H1 (cell line): Measurements from ENCODE around the gene RAB25.

ENCODE experiments used
- CTCF ChIP-seq, 3 experiments: IDR thresholded peaks; 1 replicate in 2 of 3; 2 replicates in 1 of 3; pipeline versions ENCODE4 v1.5.1 to v1.6.1; 2011; ENCODE audit warnings: low read length in 3 of 3, mild to moderate bottlenecking in 3 of 3, inconsistent platforms in 2 of 3, low read depth in 1 of 3, moderate library complexity in 1 of 3; ENCODE audit not compliant: insufficient read depth in 1 of 3; ENCODE audit errors: control extremely low read depth in 1 of 3
- ZNF274 ChIP-seq: IDR thresholded peaks from 2 replicates; pipeline ENCODE4 v1.7.0; 2012; ENCODE audit warnings: low read length, borderline replicate concordance; ENCODE audit errors: extremely low read depth

- no peak for TF ChIP-seq ZNF274
- no peak for TF ChIP-seq CTCF (IDR thresholded peaks at IDR 0.05; ENCODE audit: control extremely low read depth in 1 of 3, insufficient read depth in 1 of 3, low read depth in 1 of 3, low read length in 3 of 3)
Observed at GRCh38 chr1:156021093-156021428, 39.9 kb upstream of the RAB25 start.
